ENCODE measurements around the gene ALX4.
A peak's percentile ranks its signal among the peaks of the same experiment; 100 is the strongest.

The ALX4 gene

DNA sequence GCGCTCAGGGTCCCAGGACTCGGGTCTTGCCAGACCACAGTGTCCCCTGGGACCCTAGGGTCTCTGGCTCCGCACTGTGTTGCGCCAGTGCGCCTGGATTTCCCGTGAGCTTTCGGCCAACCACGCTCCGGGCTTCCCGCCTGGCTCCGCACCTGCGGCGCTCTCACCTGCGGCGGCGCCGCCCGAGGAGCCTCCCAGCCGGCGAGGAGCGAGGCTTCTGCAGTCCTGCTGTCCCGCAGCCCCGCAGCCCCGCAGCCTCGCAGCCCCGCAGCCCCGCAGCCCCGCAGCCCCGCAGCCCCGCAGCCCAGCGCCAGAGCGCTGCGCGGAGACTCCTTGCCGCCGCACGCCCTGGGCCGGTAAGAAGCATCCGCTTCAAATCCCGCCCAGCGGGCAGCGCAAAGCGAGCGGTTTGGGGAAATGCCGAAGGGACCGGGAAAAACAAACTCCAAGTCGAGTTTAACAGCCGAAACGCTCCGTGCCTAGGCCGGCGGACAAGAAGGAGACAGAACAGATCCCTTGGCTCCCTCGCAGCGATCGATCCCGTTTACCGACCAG, 939 bp downstream of the ALX4 start:
- H3K23ac ChIP-seq (ENCODE audit: low read length), result no peak overlapping the region
- no peak overlapping the region for H2BK120ac ChIP-seq (ENCODE audit: low read depth, low read length)
- no peak overlapping the region for H2BK5ac ChIP-seq (ENCODE audit: low read length)
- no peaks in the 10 kb centered on the region for H3K4me1 ChIP-seq (ENCODE audit: control insufficient read depth, low read depth, low read length)
- no peak overlapping the region for H3K4me3 ChIP-seq (ENCODE audit: low read length)
- no peak overlapping the region for H4K5ac ChIP-seq (ENCODE audit: low read length)
- H3K4ac ChIP-seq (ENCODE audit: low read depth, low read length), result no peak overlapping the region
- peak; percentile 54 for DNase-seq
- H3K18ac ChIP-seq (ENCODE audit: low read length), result no peak overlapping the region
- H3K9ac ChIP-seq (ENCODE audit: low read length), result no peak overlapping the region
- H3K36me3 ChIP-seq (ENCODE audit: control insufficient read depth, insufficient read depth, low read length), result no peaks in the 10 kb centered on the region
- H3K56ac ChIP-seq (ENCODE audit: low read length), result peak overlapping the region; percentile 60
- H4K8ac ChIP-seq (ENCODE audit: low read depth, low read length), result no peak overlapping the region
- H2AK5ac ChIP-seq (ENCODE audit: low read length), result no peak overlapping the region
- H3K79me2 ChIP-seq (ENCODE audit: control insufficient read depth, insufficient read depth, low read length), result no peaks in the 10 kb centered on the region
- WGBS (ENCODE audit: extremely low coverage, insufficient coverage, low lambda C conversion rate), result no CpG with 5 or more reads among the region's 57 CpGs
- H2BK15ac ChIP-seq (replicated peaks; ENCODE audit: low read depth), result no peak overlapping the region
- H3K27ac ChIP-seq (ENCODE audit: low read depth, low read length), result no peak overlapping the region
- peak overlapping the region; percentile 60 for H3K4me2 ChIP-seq (ENCODE audit: low read length)
- H3K79me1 ChIP-seq (ENCODE audit: low read length), result no peaks in the 10 kb centered on the region
- H3K27me3 ChIP-seq (ENCODE audit: insufficient read depth, low read length, poor library complexity), result peaks cover 81% of the 10 kb centered on the region

DNA sequence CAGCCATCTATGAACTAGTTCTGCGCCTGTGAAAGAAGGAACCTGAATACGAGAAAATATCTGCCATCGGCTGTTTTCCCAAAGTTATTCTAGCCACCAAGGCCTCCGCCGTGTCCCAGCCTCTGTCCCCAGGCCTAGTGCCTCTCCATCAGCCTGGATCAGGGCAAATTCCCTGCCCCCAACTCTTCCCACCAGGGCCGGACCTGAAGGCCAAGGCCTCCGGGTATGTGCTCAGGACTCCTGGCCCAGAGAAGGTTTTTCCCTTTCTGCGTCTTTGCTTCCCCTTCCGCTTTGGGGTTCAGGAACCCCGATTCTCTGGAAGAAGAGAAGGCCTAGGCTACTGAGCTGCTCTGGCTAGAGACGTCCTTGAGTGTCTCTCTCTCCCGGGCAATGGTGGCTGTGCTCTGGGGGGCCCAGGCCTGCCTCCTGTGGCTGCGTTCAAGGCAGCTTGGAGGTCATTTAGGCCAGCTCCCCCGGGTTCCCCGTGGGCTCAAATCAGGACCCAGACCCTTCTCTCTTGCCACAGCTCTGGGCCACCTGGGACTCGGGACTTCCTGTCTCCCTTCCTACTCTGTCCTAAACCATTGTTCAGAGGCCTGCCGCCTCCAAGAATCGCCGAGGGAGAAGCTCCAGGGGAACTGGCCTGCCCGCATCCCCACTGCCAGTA, 1.6 kb downstream of the ALX4 start:
- peaks cover 81% of the 10 kb centered on the region for H3K27me3 ChIP-seq (ENCODE audit: insufficient read depth, low read length, poor library complexity)

DNA sequence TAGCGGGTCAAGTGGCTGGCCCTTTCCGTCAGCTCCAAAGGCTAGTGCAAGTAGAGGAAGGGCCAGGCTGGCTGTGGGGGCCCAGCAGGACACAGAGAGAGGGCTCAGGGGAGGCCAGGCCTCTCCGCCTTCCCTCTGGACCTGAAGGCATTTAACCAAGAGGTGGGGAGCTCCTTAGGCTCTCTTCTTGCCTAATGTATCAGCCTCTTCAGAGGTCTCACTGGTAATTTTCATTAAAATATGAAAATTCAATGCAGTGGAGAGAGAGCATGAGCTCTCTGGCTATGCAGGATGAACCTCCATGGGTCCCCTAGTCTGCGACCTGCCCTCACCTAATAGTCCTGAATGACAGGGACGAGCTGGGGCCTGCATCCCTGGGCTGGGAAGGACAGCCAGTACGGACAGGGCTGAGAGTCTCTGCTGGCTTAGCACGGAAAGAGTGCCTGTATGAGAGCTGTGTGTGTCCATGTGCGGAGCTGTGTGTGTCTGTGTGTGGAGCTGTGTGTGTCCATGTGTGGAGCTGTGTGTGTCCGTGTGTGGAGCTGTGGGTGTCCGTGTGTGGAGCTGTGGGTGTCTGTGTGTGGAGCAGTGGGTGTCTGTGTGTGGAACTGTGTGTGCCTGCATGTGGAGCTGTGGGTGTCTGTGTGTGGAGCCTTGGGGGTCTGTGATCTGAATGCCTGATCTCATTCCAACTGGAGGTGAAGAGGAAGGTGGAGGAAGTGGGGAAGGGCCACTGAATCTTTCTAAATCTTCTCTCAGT, 2.4 kb downstream of the ALX4 start:
- no peak overlapping the region for H3K56ac ChIP-seq (ENCODE audit: low read length)

More for the DNA sequence above, 1.6 kb downstream of the ALX4 start:
- Histone ChIP-seq H3K18ac (ENCODE audit: low read length) (no peak overlapping the region), H3K4me2 (ENCODE audit: low read length) (no peak overlapping the region), H4K5ac (ENCODE audit: low read length) (no peak overlapping the region), H2BK15ac (replicated peaks; ENCODE audit: low read depth) (no peak overlapping the region), H3K27ac (ENCODE audit: low read depth, low read length) (no peak overlapping the region), H3K9ac (ENCODE audit: low read length) (no peak overlapping the region), H3K4me1 (ENCODE audit: control insufficient read depth, low read depth, low read length) (no peaks in the 10 kb centered on the region), H3K4ac (ENCODE audit: low read depth, low read length) (no peak overlapping the region), H3K23ac (ENCODE audit: low read length) (no peak overlapping the region), H3K79me2 (ENCODE audit: control insufficient read depth, insufficient read depth, low read length) (no peaks in the 10 kb centered on the region), H4K8ac (ENCODE audit: low read depth, low read length) (no peak overlapping the region), H3K79me1 (ENCODE audit: low read length) (no peaks in the 10 kb centered on the region), H2BK120ac (ENCODE audit: low read depth, low read length) (no peak overlapping the region), H2AK5ac (ENCODE audit: low read length) (no peak overlapping the region), H3K36me3 (ENCODE audit: control insufficient read depth, insufficient read depth, low read length) (no peaks in the 10 kb centered on the region), H2BK5ac (ENCODE audit: low read length) (no peak overlapping the region), H3K4me3 (ENCODE audit: low read length) (no peak overlapping the region), H3K56ac (ENCODE audit: low read length) (peak overlapping the region; percentile 60)
- WGBS (ENCODE audit: extremely low coverage, insufficient coverage, low lambda C conversion rate), result no CpG with 5 or more reads among the region's 20 CpGs
- no peak for DNase-seq

DNA sequence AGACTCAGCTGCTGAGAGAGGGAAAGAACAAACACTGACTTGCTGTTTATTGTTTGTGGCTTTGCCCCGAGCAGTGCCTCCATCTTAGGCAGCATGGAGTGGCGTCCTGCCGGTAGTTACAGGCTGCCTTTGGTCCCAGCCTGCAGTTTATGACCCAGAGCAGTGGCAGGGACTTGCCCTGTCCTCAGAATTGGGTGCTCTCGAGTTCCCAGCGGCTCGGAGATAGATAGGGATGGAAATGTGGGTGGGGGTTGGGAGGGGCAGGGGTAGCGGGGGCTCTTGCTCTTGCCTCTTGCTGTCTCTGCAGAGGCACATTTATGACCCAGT, 3.1 kb downstream of the ALX4 start:
- H3K79me2 ChIP-seq (ENCODE audit: control insufficient read depth, insufficient read depth, low read length), result no peaks in the 10 kb centered on the region
- no peak overlapping the region for H3K4ac ChIP-seq (ENCODE audit: low read depth, low read length)
- no peak overlapping the region for H3K23ac ChIP-seq (ENCODE audit: low read length)
- no peaks in the 10 kb centered on the region for H3K79me1 ChIP-seq (ENCODE audit: low read length)
- H3K18ac ChIP-seq (ENCODE audit: low read length), result no peak overlapping the region
- H3K4me2 ChIP-seq (ENCODE audit: low read length), result no peak overlapping the region
- no peak overlapping the region for H4K5ac ChIP-seq (ENCODE audit: low read length)
- no peak overlapping the region for H3K4me3 ChIP-seq (ENCODE audit: low read length)
- no peak overlapping the region for H4K8ac ChIP-seq (ENCODE audit: low read depth, low read length)
- peaks cover 82% of the 10 kb centered on the region for H3K27me3 ChIP-seq (ENCODE audit: insufficient read depth, low read length, poor library complexity)
- no peak overlapping the region for H2BK5ac ChIP-seq (ENCODE audit: low read length)
- no peak overlapping the region for H3K27ac ChIP-seq (ENCODE audit: low read depth, low read length)
- no peak overlapping the region for H3K56ac ChIP-seq (ENCODE audit: low read length)
- no peaks in the 10 kb centered on the region for H3K4me1 ChIP-seq (ENCODE audit: control insufficient read depth, low read depth, low read length)
- no CpG with 5 or more reads among the region's 7 CpGs for WGBS (ENCODE audit: extremely low coverage, insufficient coverage, low lambda C conversion rate)
- H2BK15ac ChIP-seq (replicated peaks; ENCODE audit: low read depth), result no peak overlapping the region
- no peak overlapping the region for H3K9ac ChIP-seq (ENCODE audit: low read length)
- DNase-seq, result no peak
- no peak overlapping the region for H2AK5ac ChIP-seq (ENCODE audit: low read length)
- H2BK120ac ChIP-seq (ENCODE audit: low read depth, low read length), result no peak overlapping the region
- no peaks in the 10 kb centered on the region for H3K36me3 ChIP-seq (ENCODE audit: control insufficient read depth, insufficient read depth, low read length)

More for the DNA sequence above, 2.4 kb downstream of the ALX4 start:
- Histone ChIP-seq H3K23ac (ENCODE audit: low read length) (no peak overlapping the region), H3K27ac (ENCODE audit: low read depth, low read length) (no peak overlapping the region), H3K27me3 (ENCODE audit: insufficient read depth, low read length, poor library complexity) (peaks cover 83% of the 10 kb centered on the region), H3K36me3 (ENCODE audit: control insufficient read depth, insufficient read depth, low read length) (no peaks in the 10 kb centered on the region), H3K9ac (ENCODE audit: low read length) (no peak overlapping the region), H4K5ac (ENCODE audit: low read length) (no peak overlapping the region), H3K79me1 (ENCODE audit: low read length) (no peaks in the 10 kb centered on the region), H3K4me2 (ENCODE audit: low read length) (no peak overlapping the region), H3K79me2 (ENCODE audit: control insufficient read depth, insufficient read depth, low read length) (no peaks in the 10 kb centered on the region), H3K4me3 (ENCODE audit: low read length) (no peak overlapping the region), H3K4ac (ENCODE audit: low read depth, low read length) (no peak overlapping the region), H3K18ac (ENCODE audit: low read length) (no peak overlapping the region), H4K8ac (ENCODE audit: low read depth, low read length) (no peak overlapping the region), H2BK120ac (ENCODE audit: low read depth, low read length) (no peak overlapping the region), H2AK5ac (ENCODE audit: low read length) (no peak overlapping the region), H3K4me1 (ENCODE audit: control insufficient read depth, low read depth, low read length) (no peaks in the 10 kb centered on the region), H2BK5ac (ENCODE audit: low read length) (no peak overlapping the region), H2BK15ac (replicated peaks; ENCODE audit: low read depth) (no peak overlapping the region)
- WGBS (ENCODE audit: extremely low coverage, insufficient coverage, low lambda C conversion rate), result no CpG with 5 or more reads among the region's 10 CpGs
- DNase-seq, result no peak

DNA sequence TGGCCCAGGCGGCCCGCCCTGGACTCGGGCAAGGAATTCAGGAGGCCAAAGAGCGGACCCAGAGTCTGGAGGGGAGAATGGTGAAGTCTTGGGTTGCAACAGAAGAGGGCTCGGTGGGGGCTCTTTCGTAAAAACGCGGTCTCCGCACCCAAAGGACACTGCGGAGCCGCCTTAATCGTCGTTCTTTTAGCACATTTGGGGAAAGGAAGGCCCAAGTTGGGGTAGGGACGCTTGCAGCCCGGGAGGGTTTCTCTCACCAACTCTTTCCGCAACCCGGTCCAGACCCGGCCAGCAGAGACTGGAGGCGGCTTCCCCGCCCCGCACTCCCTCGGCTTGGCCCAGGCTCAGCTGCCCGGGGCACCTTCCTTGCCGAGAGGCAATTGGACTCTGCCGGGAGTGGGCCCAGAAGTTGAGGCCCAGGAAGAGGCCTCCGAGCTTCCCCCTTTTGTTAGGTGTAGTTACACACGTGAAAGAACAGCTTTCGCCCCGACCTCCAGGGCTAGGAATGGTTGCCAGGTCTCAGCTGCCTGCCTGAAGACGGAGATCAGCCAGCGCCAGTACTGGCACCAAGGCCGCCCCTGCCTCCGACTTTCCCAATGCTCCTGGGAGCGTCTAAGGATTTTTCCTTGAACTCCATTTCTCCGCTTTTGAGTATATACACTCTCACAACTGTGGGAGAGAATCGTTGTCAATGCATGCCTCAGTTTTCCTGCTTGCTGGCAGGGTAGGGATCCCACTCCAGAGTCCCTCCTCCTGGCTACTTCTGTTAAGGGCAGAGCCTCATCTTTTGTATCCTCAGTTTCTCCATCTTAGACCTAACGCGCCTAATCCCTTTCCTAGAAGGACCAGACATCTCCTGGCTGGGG, 3.7 kb downstream of the ALX4 start:
- Histone ChIP-seq H3K18ac (ENCODE audit: low read length) (no peak overlapping the region), H2BK5ac (ENCODE audit: low read length) (no peak overlapping the region), H3K79me2 (ENCODE audit: control insufficient read depth, insufficient read depth, low read length) (no peaks in the 10 kb centered on the region), H4K5ac (ENCODE audit: low read length) (no peak overlapping the region), H3K56ac (ENCODE audit: low read length) (peak overlapping the region; percentile 7), H2BK120ac (ENCODE audit: low read depth, low read length) (no peak overlapping the region), H3K4me3 (ENCODE audit: low read length) (no peak overlapping the region), H3K79me1 (ENCODE audit: low read length) (no peaks in the 10 kb centered on the region), H3K4ac (ENCODE audit: low read depth, low read length) (no peak overlapping the region), H3K36me3 (ENCODE audit: control insufficient read depth, insufficient read depth, low read length) (no peaks in the 10 kb centered on the region), H2AK5ac (ENCODE audit: low read length) (no peak overlapping the region), H3K4me2 (ENCODE audit: low read length) (peak overlapping the region; percentile 5), H3K27me3 (ENCODE audit: insufficient read depth, low read length, poor library complexity) (peaks cover 79% of the 10 kb centered on the region), H3K9ac (ENCODE audit: low read length) (no peak overlapping the region), H3K23ac (ENCODE audit: low read length) (no peak overlapping the region), H2BK15ac (replicated peaks; ENCODE audit: low read depth) (no peak overlapping the region), H4K8ac (ENCODE audit: low read depth, low read length) (no peak overlapping the region), H3K4me1 (ENCODE audit: control insufficient read depth, low read depth, low read length) (no peaks in the 10 kb centered on the region), H3K27ac (ENCODE audit: low read depth, low read length) (no peak overlapping the region)
- no peak for DNase-seq
- WGBS (ENCODE audit: extremely low coverage, insufficient coverage, low lambda C conversion rate), result no CpG with 5 or more reads among the region's 38 CpGs
